H1 (cell line): ENCODE data around the gene CHRDL2. TPM values are rescaled to one million over a fixed set of nuclear protein-coding genes. Genes with fewer than 3 reads are reported as not detected.
A peak's percentile ranks its signal among the peaks of the same experiment; 100 is the strongest.

Experiments used
- ATF2 ChIP-seq: IDR thresholded peaks from 2 replicates; pipeline ENCODE4 v1.6.1; 2012; ENCODE audit warnings: low read length, inconsistent platforms
- CREB1 ChIP-seq: IDR thresholded peaks from 2 replicates; pipeline ENCODE4 v1.6.1; 2012; ENCODE audit warnings: inconsistent platforms
- NANOG ChIP-seq: IDR thresholded peaks from 2 replicates; pipeline ENCODE4 v1.6.1; 2011; ENCODE audit warnings: low read length, low read depth, mild to moderate bottlenecking, inconsistent platforms; ENCODE audit not compliant: insufficient read depth, poor library complexity, severe bottlenecking
- RAD21 ChIP-seq, 2 experiments: IDR thresholded peaks in 1 of 2; conservative IDR thresholded peaks in 1 of 2; 2 replicates each; pipeline ENCODE4 v1.6.1; 2011; ENCODE audit warnings: low read depth in 2 of 2, low read length in 2 of 2, improper control_type of control experiment in 1 of 2, inconsistent platforms in 1 of 2, mild to moderate bottlenecking in 1 of 2, moderate library complexity in 1 of 2
- SP4 ChIP-seq: IDR thresholded peaks from 2 replicates; pipeline ENCODE4 v1.6.1; 2012; ENCODE audit warnings: low read length, inconsistent platforms
- USF2 ChIP-seq: IDR thresholded peaks from 2 replicates; pipeline ENCODE4 v1.6.1; 2011; ENCODE audit warnings: low read length, improper control_type of control experiment
- polyA plus RNA-seq, 7 experiments: library from polyadenylated mRNA; depleted of rRNA in 3 of 7; stranded (reverse) in 5 of 7; unstranded in 2 of 7; fragments of >200 nt in 5 of 7; fragments of 200-250 nt in 2 of 7; gene quantifications; 1 replicate in 5 of 7; 2 replicates in 1 of 7; 4 replicates in 1 of 7; pipeline versions ENCODE4 v1.2.1 to v1.2.3, GENCODE V29; 2011 to 2013; ENCODE audit warnings: missing spikeins in 2 of 7, mixed read lengths in 2 of 7
- total RNA-seq: library from RNA; stranded (reverse); fragmentation: NEBNext Ultra II Directional; extraction: Animal tissue kit (Norgen Biotek cat#: 25700); gene quantifications from 2 replicates; pipeline ENCODE4 v1.2.1, GENCODE V29; 2021
- TF ChIP-seq, protein P1 (sequence below): fragments of 300-600 bp; sonication (generic); IDR thresholded peaks from 2 replicates; pipeline ENCODE4 v1.7.1; 2012; ENCODE audit warnings: low read length, moderate library complexity, mild to moderate bottlenecking, inconsistent platforms; ENCODE audit not compliant: insufficient replicate concordance

The CHRDL2 gene
- total and polyA plus RNA-seq, 2 of the 8 experiments (the other 6 are each of a cell fraction or from before 2014, with no cell fraction given) = 0.26 to 0.48 TPM

DNA sequence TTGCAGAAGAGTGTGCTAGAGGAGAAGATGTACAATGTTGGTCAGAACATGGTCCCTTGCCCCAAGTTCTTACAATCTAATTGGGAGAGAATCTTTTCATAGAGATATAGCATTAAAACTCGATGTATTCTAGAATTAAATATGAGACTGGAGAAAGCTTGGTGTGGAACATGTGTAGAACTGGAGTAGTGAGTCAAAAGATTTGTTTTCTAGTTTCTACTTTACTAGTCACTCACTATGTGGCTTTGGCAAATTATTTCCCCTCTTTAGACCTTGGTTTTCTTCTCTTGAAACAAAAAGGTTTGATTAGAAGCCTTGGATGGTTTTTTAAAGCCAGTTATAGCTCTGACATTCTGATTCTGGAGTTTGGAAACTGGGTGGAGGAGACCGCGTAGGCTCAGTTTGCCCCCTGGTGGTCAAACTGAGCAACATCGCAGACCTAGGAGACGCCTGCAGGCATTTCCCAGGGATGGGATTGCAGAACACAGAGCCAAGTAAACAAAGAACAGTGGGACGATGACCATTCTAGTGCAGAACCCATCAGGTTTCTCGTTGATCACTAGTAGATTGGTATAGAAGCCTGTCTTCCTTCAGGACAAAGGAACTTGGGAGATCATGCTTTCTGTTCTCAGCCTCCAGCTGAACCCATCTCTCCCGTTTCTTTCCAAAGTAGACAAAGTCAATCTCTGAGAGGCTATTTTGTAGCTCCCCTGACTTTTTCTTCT, 8.5 kb upstream of the CHRDL2 start (continued):
- TF ChIP-seq, protein P1, sequence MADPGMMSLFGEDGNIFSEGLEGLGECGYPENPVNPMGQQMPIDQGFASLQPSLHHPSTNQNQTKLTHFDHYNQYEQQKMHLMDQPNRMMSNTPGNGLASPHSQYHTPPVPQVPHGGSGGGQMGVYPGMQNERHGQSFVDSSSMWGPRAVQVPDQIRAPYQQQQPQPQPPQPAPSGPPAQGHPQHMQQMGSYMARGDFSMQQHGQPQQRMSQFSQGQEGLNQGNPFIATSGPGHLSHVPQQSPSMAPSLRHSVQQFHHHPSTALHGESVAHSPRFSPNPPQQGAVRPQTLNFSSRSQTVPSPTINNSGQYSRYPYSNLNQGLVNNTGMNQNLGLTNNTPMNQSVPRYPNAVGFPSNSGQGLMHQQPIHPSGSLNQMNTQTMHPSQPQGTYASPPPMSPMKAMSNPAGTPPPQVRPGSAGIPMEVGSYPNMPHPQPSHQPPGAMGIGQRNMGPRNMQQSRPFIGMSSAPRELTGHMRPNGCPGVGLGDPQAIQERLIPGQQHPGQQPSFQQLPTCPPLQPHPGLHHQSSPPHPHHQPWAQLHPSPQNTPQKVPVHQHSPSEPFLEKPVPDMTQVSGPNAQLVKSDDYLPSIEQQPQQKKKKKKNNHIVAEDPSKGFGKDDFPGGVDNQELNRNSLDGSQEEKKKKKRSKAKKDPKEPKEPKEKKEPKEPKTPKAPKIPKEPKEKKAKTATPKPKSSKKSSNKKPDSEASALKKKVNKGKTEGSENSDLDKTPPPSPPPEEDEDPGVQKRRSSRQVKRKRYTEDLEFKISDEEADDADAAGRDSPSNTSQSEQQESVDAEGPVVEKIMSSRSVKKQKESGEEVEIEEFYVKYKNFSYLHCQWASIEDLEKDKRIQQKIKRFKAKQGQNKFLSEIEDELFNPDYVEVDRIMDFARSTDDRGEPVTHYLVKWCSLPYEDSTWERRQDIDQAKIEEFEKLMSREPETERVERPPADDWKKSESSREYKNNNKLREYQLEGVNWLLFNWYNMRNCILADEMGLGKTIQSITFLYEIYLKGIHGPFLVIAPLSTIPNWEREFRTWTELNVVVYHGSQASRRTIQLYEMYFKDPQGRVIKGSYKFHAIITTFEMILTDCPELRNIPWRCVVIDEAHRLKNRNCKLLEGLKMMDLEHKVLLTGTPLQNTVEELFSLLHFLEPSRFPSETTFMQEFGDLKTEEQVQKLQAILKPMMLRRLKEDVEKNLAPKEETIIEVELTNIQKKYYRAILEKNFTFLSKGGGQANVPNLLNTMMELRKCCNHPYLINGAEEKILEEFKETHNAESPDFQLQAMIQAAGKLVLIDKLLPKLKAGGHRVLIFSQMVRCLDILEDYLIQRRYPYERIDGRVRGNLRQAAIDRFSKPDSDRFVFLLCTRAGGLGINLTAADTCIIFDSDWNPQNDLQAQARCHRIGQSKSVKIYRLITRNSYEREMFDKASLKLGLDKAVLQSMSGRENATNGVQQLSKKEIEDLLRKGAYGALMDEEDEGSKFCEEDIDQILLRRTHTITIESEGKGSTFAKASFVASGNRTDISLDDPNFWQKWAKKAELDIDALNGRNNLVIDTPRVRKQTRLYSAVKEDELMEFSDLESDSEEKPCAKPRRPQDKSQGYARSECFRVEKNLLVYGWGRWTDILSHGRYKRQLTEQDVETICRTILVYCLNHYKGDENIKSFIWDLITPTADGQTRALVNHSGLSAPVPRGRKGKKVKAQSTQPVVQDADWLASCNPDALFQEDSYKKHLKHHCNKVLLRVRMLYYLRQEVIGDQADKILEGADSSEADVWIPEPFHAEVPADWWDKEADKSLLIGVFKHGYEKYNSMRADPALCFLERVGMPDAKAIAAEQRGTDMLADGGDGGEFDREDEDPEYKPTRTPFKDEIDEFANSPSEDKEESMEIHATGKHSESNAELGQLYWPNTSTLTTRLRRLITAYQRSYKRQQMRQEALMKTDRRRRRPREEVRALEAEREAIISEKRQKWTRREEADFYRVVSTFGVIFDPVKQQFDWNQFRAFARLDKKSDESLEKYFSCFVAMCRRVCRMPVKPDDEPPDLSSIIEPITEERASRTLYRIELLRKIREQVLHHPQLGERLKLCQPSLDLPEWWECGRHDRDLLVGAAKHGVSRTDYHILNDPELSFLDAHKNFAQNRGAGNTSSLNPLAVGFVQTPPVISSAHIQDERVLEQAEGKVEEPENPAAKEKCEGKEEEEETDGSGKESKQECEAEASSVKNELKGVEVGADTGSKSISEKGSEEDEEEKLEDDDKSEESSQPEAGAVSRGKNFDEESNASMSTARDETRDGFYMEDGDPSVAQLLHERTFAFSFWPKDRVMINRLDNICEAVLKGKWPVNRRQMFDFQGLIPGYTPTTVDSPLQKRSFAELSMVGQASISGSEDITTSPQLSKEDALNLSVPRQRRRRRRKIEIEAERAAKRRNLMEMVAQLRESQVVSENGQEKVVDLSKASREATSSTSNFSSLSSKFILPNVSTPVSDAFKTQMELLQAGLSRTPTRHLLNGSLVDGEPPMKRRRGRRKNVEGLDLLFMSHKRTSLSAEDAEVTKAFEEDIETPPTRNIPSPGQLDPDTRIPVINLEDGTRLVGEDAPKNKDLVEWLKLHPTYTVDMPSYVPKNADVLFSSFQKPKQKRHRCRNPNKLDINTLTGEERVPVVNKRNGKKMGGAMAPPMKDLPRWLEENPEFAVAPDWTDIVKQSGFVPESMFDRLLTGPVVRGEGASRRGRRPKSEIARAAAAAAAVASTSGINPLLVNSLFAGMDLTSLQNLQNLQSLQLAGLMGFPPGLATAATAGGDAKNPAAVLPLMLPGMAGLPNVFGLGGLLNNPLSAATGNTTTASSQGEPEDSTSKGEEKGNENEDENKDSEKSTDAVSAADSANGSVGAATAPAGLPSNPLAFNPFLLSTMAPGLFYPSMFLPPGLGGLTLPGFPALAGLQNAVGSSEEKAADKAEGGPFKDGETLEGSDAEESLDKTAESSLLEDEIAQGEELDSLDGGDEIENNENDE = no peak
- TF ChIP-seq RAD21 (IDR thresholded peaks at IDR 0.05 in 1 of 2, conservative IDR thresholded peaks at IDR 0.05 in 1 of 2; ENCODE audit: low read depth in 2 of 2, low read length in 2 of 2) = peak; percentile 67 to 83
- no peak for TF ChIP-seq ATF2
- TF ChIP-seq USF2 = no peak
- TF ChIP-seq CREB1 = peak; percentile 42; the same call in 1 of the 2 replicates
- no peak for TF ChIP-seq NANOG
- TF ChIP-seq SP4 = no peak
